ENCODE results near the gene ZKSCAN3.

DNA sequence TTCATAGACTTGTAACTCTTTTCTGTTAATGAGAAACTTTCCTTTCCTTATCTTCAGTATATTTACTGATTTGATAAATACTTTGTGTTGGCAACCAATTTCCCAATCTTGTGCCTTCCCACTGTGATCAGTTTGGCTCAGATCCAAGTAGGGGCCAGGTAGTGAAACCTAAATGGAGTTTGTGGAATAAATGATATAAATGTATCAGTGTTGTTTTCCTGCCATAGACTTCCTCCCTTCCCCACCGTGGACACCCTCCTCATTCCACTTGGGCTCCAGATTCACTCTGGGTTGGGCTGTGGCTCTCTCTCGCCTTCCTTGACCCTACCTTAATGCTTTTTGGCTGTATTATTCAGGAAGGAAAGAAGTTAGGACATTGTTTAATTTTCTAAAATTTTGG, 1.3 kb downstream of the ZKSCAN3 start:
- TF ChIP-seq POLR2A (IDR thresholded peaks at IDR 0.05; ENCODE audit: borderline replicate concordance, extremely low read depth, insufficient read depth, insufficient read length) (no peak), EZH2 (IDR thresholded peaks at IDR 0.05) (no peak), ZFX (IDR thresholded peaks at IDR 0.05) (no peak), POLR2AphosphoS5 (IDR thresholded peaks at IDR 0.05; ENCODE audit: low read depth, low read length) (no peak), CBX3 (IDR thresholded peaks at IDR 0.05; ENCODE audit: low read depth) (no peak)
- TF ChIP-seq, protein P1, sequence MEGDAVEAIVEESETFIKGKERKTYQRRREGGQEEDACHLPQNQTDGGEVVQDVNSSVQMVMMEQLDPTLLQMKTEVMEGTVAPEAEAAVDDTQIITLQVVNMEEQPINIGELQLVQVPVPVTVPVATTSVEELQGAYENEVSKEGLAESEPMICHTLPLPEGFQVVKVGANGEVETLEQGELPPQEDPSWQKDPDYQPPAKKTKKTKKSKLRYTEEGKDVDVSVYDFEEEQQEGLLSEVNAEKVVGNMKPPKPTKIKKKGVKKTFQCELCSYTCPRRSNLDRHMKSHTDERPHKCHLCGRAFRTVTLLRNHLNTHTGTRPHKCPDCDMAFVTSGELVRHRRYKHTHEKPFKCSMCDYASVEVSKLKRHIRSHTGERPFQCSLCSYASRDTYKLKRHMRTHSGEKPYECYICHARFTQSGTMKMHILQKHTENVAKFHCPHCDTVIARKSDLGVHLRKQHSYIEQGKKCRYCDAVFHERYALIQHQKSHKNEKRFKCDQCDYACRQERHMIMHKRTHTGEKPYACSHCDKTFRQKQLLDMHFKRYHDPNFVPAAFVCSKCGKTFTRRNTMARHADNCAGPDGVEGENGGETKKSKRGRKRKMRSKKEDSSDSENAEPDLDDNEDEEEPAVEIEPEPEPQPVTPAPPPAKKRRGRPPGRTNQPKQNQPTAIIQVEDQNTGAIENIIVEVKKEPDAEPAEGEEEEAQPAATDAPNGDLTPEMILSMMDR (IDR thresholded peaks at IDR 0.05 in 2 of 3, conservative IDR thresholded peaks at IDR 0.05 in 1 of 3; ENCODE audit: borderline replicate concordance in 1 of 3, insufficient read depth in 1 of 3, low read depth in 2 of 3, low read length in 2 of 3), result no peak
- TF ChIP-seq, protein P2, sequence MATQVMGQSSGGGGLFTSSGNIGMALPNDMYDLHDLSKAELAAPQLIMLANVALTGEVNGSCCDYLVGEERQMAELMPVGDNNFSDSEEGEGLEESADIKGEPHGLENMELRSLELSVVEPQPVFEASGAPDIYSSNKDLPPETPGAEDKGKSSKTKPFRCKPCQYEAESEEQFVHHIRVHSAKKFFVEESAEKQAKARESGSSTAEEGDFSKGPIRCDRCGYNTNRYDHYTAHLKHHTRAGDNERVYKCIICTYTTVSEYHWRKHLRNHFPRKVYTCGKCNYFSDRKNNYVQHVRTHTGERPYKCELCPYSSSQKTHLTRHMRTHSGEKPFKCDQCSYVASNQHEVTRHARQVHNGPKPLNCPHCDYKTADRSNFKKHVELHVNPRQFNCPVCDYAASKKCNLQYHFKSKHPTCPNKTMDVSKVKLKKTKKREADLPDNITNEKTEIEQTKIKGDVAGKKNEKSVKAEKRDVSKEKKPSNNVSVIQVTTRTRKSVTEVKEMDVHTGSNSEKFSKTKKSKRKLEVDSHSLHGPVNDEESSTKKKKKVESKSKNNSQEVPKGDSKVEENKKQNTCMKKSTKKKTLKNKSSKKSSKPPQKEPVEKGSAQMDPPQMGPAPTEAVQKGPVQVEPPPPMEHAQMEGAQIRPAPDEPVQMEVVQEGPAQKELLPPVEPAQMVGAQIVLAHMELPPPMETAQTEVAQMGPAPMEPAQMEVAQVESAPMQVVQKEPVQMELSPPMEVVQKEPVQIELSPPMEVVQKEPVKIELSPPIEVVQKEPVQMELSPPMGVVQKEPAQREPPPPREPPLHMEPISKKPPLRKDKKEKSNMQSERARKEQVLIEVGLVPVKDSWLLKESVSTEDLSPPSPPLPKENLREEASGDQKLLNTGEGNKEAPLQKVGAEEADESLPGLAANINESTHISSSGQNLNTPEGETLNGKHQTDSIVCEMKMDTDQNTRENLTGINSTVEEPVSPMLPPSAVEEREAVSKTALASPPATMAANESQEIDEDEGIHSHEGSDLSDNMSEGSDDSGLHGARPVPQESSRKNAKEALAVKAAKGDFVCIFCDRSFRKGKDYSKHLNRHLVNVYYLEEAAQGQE (IDR thresholded peaks at IDR 0.05; ENCODE audit: low read depth), result no peak

Data from HCT116 (cell line).